K562 (cell line): ENCODE results near the gene TEP1. TPM values are rescaled to one million over a fixed set of nuclear protein-coding genes. Genes with fewer than 3 reads are reported as not detected.

Source experiments
- ADNP ChIP-seq: fragments of 200-800 bp; sonication (Bioruptor generic); IDR thresholded peaks from 2 replicates; pipeline ENCODE4 v1.6.1; 2016; ENCODE audit warnings: missing genetic modification characterization, missing compliant biosample characterization
- BHLHE40 ChIP-seq: IDR thresholded peaks from 2 replicates; pipeline ENCODE4 v1.6.1; 2011; ENCODE audit warnings: low read length, improper control_type of control experiment
- C11orf30 ChIP-seq: fragments of 450-650 bp; IDR thresholded peaks from 2 replicates; pipeline ENCODE4 v1.6.1; 2016; ENCODE audit warnings: low read depth, mild to moderate bottlenecking
- CBX2 ChIP-seq: fragments of 200-600 bp; sonication (generic); IDR thresholded peaks from one replicate; pipeline ENCODE4 v1.6.1; 2012; ENCODE audit warnings: mild to moderate bottlenecking, low read length, inconsistent platforms; ENCODE audit not compliant: insufficient read depth, poor library complexity, severe bottlenecking
- CSDE1 ChIP-seq, 2 experiments: fragments of 450-650 bp; IDR thresholded peaks; 2 replicates each; pipeline ENCODE4 v1.6.1; 2016; ENCODE audit warnings: mild to moderate bottlenecking in 1 of 2
- EGR1 ChIP-seq: fragments of 450-650 bp; conservative IDR thresholded peaks from 2 replicates; pipeline ENCODE4 v1.6.1; 2017; ENCODE audit warnings: mild to moderate bottlenecking
- HNRNPH1 ChIP-seq: fragments of 200-400 bp; formaldehyde crosslinking; optimal IDR thresholded peaks from 2 replicates; pipeline ENCODE3; 2017; ENCODE audit warnings: low read depth, mild to moderate bottlenecking, low read length, moderate library complexity
- KDM1A ChIP-seq, 2 experiments: fragments of 450-650 bp; IDR thresholded peaks; 2 replicates each; pipeline ENCODE4 v1.6.1; 2016; ENCODE audit warnings: mild to moderate bottlenecking in 2 of 2
- KHSRP ChIP-seq: fragments of 450-650 bp; IDR thresholded peaks from 2 replicates; pipeline ENCODE4 v1.6.1; 2017
- KLF13 ChIP-seq: fragments of 450-650 bp; IDR thresholded peaks from 2 replicates; pipeline ENCODE4 v1.6.1; 2016; ENCODE audit warnings: missing genetic modification characterization, low read depth, mild to moderate bottlenecking, missing compliant biosample characterization, moderate library complexity, borderline replicate concordance
- MAFF ChIP-seq: IDR thresholded peaks from 2 replicates; pipeline ENCODE4 v1.6.1; 2012; ENCODE audit warnings: low read length, improper control_type of control experiment
- NFE2 ChIP-seq: IDR thresholded peaks from 2 replicates; pipeline ENCODE4 v1.6.1; 2014; ENCODE audit warnings: antibody characterized with exemption, low read depth
- RBM39 ChIP-seq: fragments of 200-400 bp; formaldehyde crosslinking; optimal IDR thresholded peaks from 2 replicates; pipeline ENCODE3; 2018; ENCODE audit warnings: low read depth, low read length
- RNF2 ChIP-seq: sonication (generic); IDR thresholded peaks from 2 replicates; pipeline ENCODE4 v1.6.1; 2016
- SMARCC2 ChIP-seq: fragments of 450-650 bp; IDR thresholded peaks from 2 replicates; pipeline ENCODE4 v1.6.1; 2017; ENCODE audit warnings: antibody characterized with exemption, moderate library complexity, mild to moderate bottlenecking, low read depth
- SUPT5H ChIP-seq: fragments of 450-650 bp; IDR thresholded peaks from 2 replicates; pipeline ENCODE4 v1.6.1; 2016
- TSHZ1 ChIP-seq: fragments of 250-450 bp; sonication (Bioruptor Pico); IDR thresholded peaks from 2 replicates; pipeline ENCODE4 v1.4.0; 2020; ENCODE audit warnings: mild to moderate bottlenecking, moderate library complexity
- XRCC5 ChIP-seq: fragments of 200-400 bp; formaldehyde crosslinking; IDR thresholded peaks from 2 replicates; pipeline ENCODE4 v1.6.1; 2017; ENCODE audit warnings: low read depth, mild to moderate bottlenecking, low read length
- YY1 ChIP-seq, 3 experiments: IDR thresholded peaks; 2 replicates each; pipeline ENCODE4 v1.6.1; 2011; ENCODE audit warnings: low read length in 2 of 3, mild to moderate bottlenecking in 2 of 3, moderate library complexity in 2 of 3, borderline replicate concordance in 1 of 3, control low read depth in 1 of 3, low read depth in 1 of 3; ENCODE audit not compliant: insufficient read depth in 3 of 3, insufficient replicate concordance in 2 of 3, control insufficient read depth in 1 of 3, insufficient read length in 1 of 3; ENCODE audit errors: extremely low read depth in 1 of 3
- ZNF143 ChIP-seq: sonication (generic); formaldehyde crosslinking; IDR thresholded peaks from 2 replicates; pipeline ENCODE4 v1.9.0; 2022; ENCODE audit warnings: mild to moderate bottlenecking, missing genetic modification reagents
- ZNF174 ChIP-seq: fragments of 250-450 bp; sonication (Bioruptor Pico); IDR thresholded peaks from 2 replicates; pipeline ENCODE4 v1.4.0; 2020; ENCODE audit warnings: mild to moderate bottlenecking
- ZNF589 ChIP-seq: fragments of 200-800 bp; sonication (Bioruptor generic); IDR thresholded peaks from 2 replicates; pipeline ENCODE4 v1.6.1; 2016; ENCODE audit warnings: low read depth, missing genetic modification characterization, missing compliant biosample characterization
- ZNF764 ChIP-seq: fragments of 250-450 bp; sonication (Bioruptor Pico); IDR thresholded peaks from 2 replicates; pipeline ENCODE4 v1.4.0; 2020; ENCODE audit warnings: low read depth, mild to moderate bottlenecking, moderate library complexity
- polyA plus RNA-seq, 8 experiments: library from polyadenylated mRNA; depleted of rRNA in 4 of 8; stranded (reverse) in 5 of 8; unstranded in 3 of 8; fragments of >200 nt; fragmentation: Nextera tagmentation in 2 of 8; fragmentation: Illumina TruSeq in 1 of 8; extraction: Ambion mirVana in 2 of 8; extraction: Trizol in 1 of 8; gene quantifications; 2 replicates each; pipeline versions ENCODE4 v1.2.1 to v1.2.3, GENCODE V29; 2011 to 2014; ENCODE audit warnings: inconsistent platforms in 1 of 8, missing spikeins in 1 of 8
- total RNA-seq, 7 experiments: library from RNA; depleted of rRNA in 6 of 7; stranded (reverse); fragments of >200 nt in 6 of 7; fragmentation: Illumina TruSeq in 2 of 7; extraction: Trizol in 2 of 7; gene quantifications; 2 replicates each; pipeline versions ENCODE4 v1.2.1 to v1.2.3, GENCODE V29; 2011 to 2021; ENCODE audit warnings: low replicate concordance in 1 of 7
- TF ChIP-seq, protein P1 (sequence below): fragments of 250-450 bp; sonication (Bioruptor Pico); IDR thresholded peaks from 2 replicates; pipeline ENCODE4 v1.4.0; 2020; ENCODE audit warnings: mild to moderate bottlenecking, moderate library complexity, borderline replicate concordance
- TF ChIP-seq, protein P2 (sequence below): IDR thresholded peaks from 2 replicates; pipeline ENCODE4 v1.6.1; 2011; ENCODE audit not compliant: insufficient read length; ENCODE audit errors: extremely low read depth

TEP1 gene
- total and polyA plus RNA-seq, 9 of the 15 experiments (the other 6 are each of a cell fraction or from before 2014, with no cell fraction given): 1.0 to 12.2 (median 7.1) TPM

- TF ChIP-seq TSHZ1 (CRISPR knock-in tag) (no peak), XRCC5 (no peak), KHSRP (no peak), BHLHE40 (no peak), ZNF764 (CRISPR knock-in tag) (no peak), EGR1 (no peak), KDM1A (IDR thresholded peaks at IDR 0.05) (no peak), ZNF174 (CRISPR knock-in tag) (no peak), C11orf30 (peak; percentile 39; the same call in 1 of the 2 replicates), KLF13 (no peak), SUPT5H (no peak), MAFF (peak; percentile 65; the same call in 1 of the 2 replicates), RBM39 (no peak), RNF2 (no peak), YY1 (IDR thresholded peaks at IDR 0.05; ENCODE audit: borderline replicate concordance in 1 of 3, control insufficient read depth in 1 of 3, extremely low read depth in 1 of 3, insufficient read depth in 3 of 3, insufficient read length in 1 of 3, insufficient replicate concordance in 2 of 3, low read depth in 1 of 3, low read length in 2 of 3) (no peak), CBX2 (no peak), CSDE1 (IDR thresholded peaks at IDR 0.05) (no peak), ZNF589 (CRISPR knock-in tag) (no peak), SMARCC2 (no peak), HNRNPH1 (no peak), ZNF143 (CRISPR knock-in tag) (no peak), ADNP (tag) (no peak), NFE2 (peak; percentile 72)
- TF ChIP-seq, protein P1, sequence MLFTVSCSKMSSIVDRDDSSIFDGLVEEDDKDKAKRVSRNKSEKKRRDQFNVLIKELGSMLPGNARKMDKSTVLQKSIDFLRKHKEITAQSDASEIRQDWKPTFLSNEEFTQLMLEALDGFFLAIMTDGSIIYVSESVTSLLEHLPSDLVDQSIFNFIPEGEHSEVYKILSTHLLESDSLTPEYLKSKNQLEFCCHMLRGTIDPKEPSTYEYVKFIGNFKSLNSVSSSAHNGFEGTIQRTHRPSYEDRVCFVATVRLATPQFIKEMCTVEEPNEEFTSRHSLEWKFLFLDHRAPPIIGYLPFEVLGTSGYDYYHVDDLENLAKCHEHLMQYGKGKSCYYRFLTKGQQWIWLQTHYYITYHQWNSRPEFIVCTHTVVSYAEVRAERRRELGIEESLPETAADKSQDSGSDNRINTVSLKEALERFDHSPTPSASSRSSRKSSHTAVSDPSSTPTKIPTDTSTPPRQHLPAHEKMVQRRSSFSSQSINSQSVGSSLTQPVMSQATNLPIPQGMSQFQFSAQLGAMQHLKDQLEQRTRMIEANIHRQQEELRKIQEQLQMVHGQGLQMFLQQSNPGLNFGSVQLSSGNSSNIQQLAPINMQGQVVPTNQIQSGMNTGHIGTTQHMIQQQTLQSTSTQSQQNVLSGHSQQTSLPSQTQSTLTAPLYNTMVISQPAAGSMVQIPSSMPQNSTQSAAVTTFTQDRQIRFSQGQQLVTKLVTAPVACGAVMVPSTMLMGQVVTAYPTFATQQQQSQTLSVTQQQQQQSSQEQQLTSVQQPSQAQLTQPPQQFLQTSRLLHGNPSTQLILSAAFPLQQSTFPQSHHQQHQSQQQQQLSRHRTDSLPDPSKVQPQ (CRISPR knock-in tag): no peak
- TF ChIP-seq, protein P2, sequence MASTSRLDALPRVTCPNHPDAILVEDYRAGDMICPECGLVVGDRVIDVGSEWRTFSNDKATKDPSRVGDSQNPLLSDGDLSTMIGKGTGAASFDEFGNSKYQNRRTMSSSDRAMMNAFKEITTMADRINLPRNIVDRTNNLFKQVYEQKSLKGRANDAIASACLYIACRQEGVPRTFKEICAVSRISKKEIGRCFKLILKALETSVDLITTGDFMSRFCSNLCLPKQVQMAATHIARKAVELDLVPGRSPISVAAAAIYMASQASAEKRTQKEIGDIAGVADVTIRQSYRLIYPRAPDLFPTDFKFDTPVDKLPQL: no peak
Observed at GRCh38 chr14:20446889-20447288, 33.6 kb upstream of the TEP1 start (continued).
